GM18526 (cell line): Measurements from ENCODE around the gene FGFBP1.

Source experiments
- POLR2A ChIP-seq: IDR thresholded peaks from 3 replicates; pipeline ENCODE4 v1.6.1; 2011; ENCODE audit not compliant: insufficient read length; ENCODE audit errors: extremely low read depth

The FGFBP1 gene

GRCh38 chr4:15938640-15939039 is at the start of gene FGFBP1:
Gene FGFBP1, minus strand, starts transcription at chr4:15938740. Its CDS starts 2,108 bp downstream, at chr4:15936632.
- TF ChIP-seq POLR2A = no peak

GRCh38 chr4:15988222-15988621 is 49.7 kb upstream of the FGFBP1 start:
- no peak for TF ChIP-seq POLR2A

- TF ChIP-seq POLR2A = no peak
Observed at GRCh38 chr4:15986907-15987306, 48.4 kb upstream of the FGFBP1 start.

GRCh38 chr4:15983610-15984009 is 45.1 kb upstream of the FGFBP1 start:
- no peak for TF ChIP-seq POLR2A

GRCh38 chr4:15982842-15983524 is 44.4 kb upstream of the FGFBP1 start:
- no peak for TF ChIP-seq POLR2A

GRCh38 chr4:15976456-15977447 is 38.2 kb upstream of the FGFBP1 start:
- no peak for TF ChIP-seq POLR2A

- TF ChIP-seq POLR2A = no peak
Observed at GRCh38 chr4:15971068-15971801, 32.7 kb upstream of the FGFBP1 start.

- no peak for TF ChIP-seq POLR2A
Observed at GRCh38 chr4:15968551-15969300, 30.2 kb upstream of the FGFBP1 start.

- no peak for TF ChIP-seq POLR2A
Observed at GRCh38 chr4:15965325-15965724, 26.8 kb upstream of the FGFBP1 start.

GRCh38 chr4:15964159-15964558 is 25.6 kb upstream of the FGFBP1 start:
- no peak for TF ChIP-seq POLR2A

GRCh38 chr4:15963576-15963975 is 25.0 kb upstream of the FGFBP1 start:
- TF ChIP-seq POLR2A = no peak

GRCh38 chr4:15963001-15963451 is 24.5 kb upstream of the FGFBP1 start, which contains the start of gene FGFBP2:
Gene FGFBP2, minus strand, starts transcription at chr4:15963175. Its CDS starts 46 bp downstream, at chr4:15963129.
- no peak for TF ChIP-seq POLR2A

GRCh38 chr4:15961781-15962510 is 23.4 kb upstream of the FGFBP1 start:
- TF ChIP-seq POLR2A = no peak

- TF ChIP-seq POLR2A = no peak
Observed at GRCh38 chr4:15958562-15958961, 20.0 kb upstream of the FGFBP1 start.
